ENCODE results near the gene AKAP1. TPM values are rescaled to one million over a fixed set of nuclear protein-coding genes. Genes with fewer than 3 reads are reported as not detected.

Gene AKAP1
- total RNA-seq, 6 experiments from 2014 or later: 31.2 to 58.5 (median 43.1) TPM

DNA sequence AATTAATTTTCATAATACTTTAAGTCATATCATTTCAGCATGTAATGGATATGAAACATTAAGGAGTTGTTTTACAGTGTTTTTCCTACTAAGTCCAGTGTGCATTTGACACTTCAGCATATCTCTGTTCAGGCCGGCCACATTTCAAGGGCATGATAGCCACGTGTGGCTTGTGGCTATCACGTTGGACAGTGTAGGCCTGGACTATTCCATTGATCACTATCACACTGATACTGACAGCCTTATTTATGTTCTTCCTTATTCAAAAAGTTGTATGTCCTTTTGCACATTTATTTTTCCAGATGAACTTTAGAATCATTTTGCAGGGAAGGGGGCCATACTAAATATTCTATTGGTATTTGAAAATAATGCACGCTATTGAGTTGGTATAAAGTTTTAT is 39.0 kb downstream of the AKAP1 start:
- Histone ChIP-seq H3K4me1 (peaks cover 0 to 11% (median 0%) of the 10 kb centered on the region in 4 donors), H3K27ac (no peak overlapping the region), H3K27me3 (no peaks in the 10 kb centered on the region), H3K36me3 (peaks cover 0 to 24% (median 11%) of the 10 kb centered on the region in 4 donors), H3K4me3 (no peak overlapping the region), H3K9me3 (no peaks in the 10 kb centered on the region)
- WGBS (ENCODE audit: insufficient coverage, low coverage, low lambda C conversion rate, missing lambda C conversion rate): 62% methylated on average over 4 of the region's 4 CpGs
- no peak for ATAC-seq
- intact Hi-C loops (cut with DNase I): loop anchor here in 1 of 2 donors (10.0 kb wide), 1 partner anchor 621 kb away; the partner anchor contains the start of gene CCDC182
- no peak for DNase-seq
- TF ChIP-seq POLR2A (IDR thresholded peaks at IDR 0.05) (no peak), CTCF (IDR thresholded peaks at IDR 0.05) (no peak)

DNA sequence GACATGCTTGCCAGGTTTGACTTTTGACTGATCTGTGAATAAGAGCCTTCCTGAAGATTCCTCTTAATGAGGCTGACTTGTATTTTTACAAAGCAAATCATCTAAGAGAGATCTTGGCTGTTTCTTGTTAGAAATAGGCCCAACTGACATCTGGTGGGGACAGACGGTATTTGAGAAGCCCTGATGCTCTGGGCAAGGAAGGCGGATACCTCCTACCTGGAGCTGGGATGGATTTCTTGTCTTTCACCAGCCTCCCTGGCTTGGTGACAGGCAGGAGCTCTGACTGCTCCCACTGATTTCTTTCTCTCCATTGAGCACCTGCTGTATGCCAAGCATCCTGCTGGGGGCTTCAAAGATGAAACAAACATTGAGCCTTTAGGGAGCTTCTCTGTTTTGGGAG is 40.4 kb downstream of the AKAP1 start:
- intact Hi-C loops (cut with DNase I): loop anchor here in 1 of 2 donors (10.0 kb wide), 1 partner anchor 619 kb away; the partner anchor contains the start of gene CCDC182
- TF ChIP-seq POLR2A (IDR thresholded peaks at IDR 0.05) (no peak), CTCF (IDR thresholded peaks at IDR 0.05) (no peak)
- ATAC-seq (no peak), DNase-seq (no peak)
- H3K27ac ChIP-seq: no peak overlapping the region
- H3K4me3 ChIP-seq: no peak overlapping the region
- WGBS (ENCODE audit: insufficient coverage, low coverage, low lambda C conversion rate, missing lambda C conversion rate): 94% methylated on average over 2 of the region's 2 CpGs
- H3K9me3 ChIP-seq: no peaks in the 10 kb centered on the region
- no peaks in the 10 kb centered on the region for H3K27me3 ChIP-seq
- peaks cover 0 to 9% (median 0%) of the 10 kb centered on the region in 4 donors for H3K4me1 ChIP-seq
- peaks cover 0 to 15% (median 7%) of the 10 kb centered on the region in 4 donors for H3K36me3 ChIP-seq

GRCh38 chr17:57125866-57126265 is 40.8 kb downstream of the AKAP1 start:
- no peak for ATAC-seq
- H3K4me1 ChIP-seq: peaks cover 0 to 6% (median 0%) of the 10 kb centered on the region in 4 donors
- H3K9me3 ChIP-seq: no peaks in the 10 kb centered on the region
- no peak for DNase-seq
- intact Hi-C loops (cut with DNase I): loop anchor here in 1 of 2 donors (10.0 kb wide), 1 partner anchor 619 kb away; the partner anchor contains the start of gene CCDC182
- WGBS (ENCODE audit: insufficient coverage, low coverage, low lambda C conversion rate, missing lambda C conversion rate): 71% methylated on average over 1 of the region's 6 CpGs
- TF ChIP-seq POLR2A (IDR thresholded peaks at IDR 0.05) (no peak), CTCF (IDR thresholded peaks at IDR 0.05) (no peak)
- no peak overlapping the region for H3K4me3 ChIP-seq
- H3K27ac ChIP-seq: no peak overlapping the region
- peaks cover 0 to 14% (median 6%) of the 10 kb centered on the region in 4 donors for H3K36me3 ChIP-seq
- H3K27me3 ChIP-seq: no peaks in the 10 kb centered on the region

DNA sequence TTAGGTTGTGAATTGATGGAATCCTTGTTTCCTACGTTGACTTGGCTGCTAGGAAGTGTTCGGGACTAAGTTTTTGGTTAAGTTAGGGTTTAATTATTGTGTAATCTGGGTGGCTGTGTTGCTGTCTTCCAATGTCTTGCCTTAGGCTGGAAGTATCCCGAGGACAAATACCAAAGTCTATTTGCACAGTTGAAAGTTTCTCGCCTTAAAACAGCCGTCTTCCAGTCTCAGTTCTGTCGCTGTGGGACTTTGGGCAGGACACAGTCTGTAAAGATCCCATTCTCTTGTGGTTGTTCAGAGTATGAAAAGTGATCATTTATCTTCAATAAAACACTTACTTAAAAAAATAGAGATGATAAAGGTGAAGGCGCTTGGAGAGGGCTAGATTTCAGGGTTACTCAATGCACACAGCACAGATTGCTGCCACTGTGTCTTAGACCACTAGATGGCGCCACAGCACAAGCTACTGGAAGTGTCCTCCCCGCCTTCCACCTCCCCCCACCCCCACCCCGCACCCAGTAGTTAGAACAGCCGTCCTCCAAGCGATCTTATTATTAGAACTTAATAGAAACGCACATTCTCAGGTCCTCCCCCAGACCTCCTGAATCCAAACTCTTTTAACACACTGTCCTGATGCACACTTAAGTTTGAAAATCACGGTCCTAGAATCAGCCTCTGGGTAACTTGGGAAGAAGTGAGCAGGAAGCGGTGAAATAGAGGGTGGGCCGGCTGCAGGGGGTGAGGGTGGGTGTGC is 45.8 kb downstream of the AKAP1 start:
- Histone ChIP-seq H3K27me3 (no peaks in the 10 kb centered on the region), H3K9me3 (no peaks in the 10 kb centered on the region), H3K27ac (no peak overlapping the region), H3K4me1 (peaks cover 0 to 6% (median 0%) of the 10 kb centered on the region in 4 donors), H3K36me3 (no peaks in the 10 kb centered on the region), H3K4me3 (no peak overlapping the region)
- ATAC-seq: peak; percentile 89 to 98 (median 95)
- peak; percentile 75 to 79 (median 78) for DNase-seq
- intact Hi-C loops (cut with DNase I): loop anchor here (5.0 to 10.0 kb wide), 4 partner anchors 614 to 984 kb away; partner anchors contain the start of gene CCDC182 (in 1 of the 2)
- TF ChIP-seq CTCF (IDR thresholded peaks at IDR 0.05) (peak; percentile 60 to 89 (median 87)), POLR2A (IDR thresholded peaks at IDR 0.05) (no peak)
- WGBS (ENCODE audit: insufficient coverage, low coverage, low lambda C conversion rate, missing lambda C conversion rate): 20% methylated on average over 16 of the region's 16 CpGs

Data from right lobe of liver (tissue), 6 donors.